Measurements from ENCODE around the gene MARVELD1. TPM values are rescaled to one million over a fixed set of nuclear protein-coding genes. Genes with fewer than 3 reads are reported as not detected.
"Not testable (repeated sequence)": the region's sequence is repeated elsewhere in the genome, so short reads cannot be mapped to it uniquely, and the experiment has no call there.

The MARVELD1 gene
- total and polyA plus RNA-seq, 2 donors, result 3.7 to 14.2 TPM

DNA sequence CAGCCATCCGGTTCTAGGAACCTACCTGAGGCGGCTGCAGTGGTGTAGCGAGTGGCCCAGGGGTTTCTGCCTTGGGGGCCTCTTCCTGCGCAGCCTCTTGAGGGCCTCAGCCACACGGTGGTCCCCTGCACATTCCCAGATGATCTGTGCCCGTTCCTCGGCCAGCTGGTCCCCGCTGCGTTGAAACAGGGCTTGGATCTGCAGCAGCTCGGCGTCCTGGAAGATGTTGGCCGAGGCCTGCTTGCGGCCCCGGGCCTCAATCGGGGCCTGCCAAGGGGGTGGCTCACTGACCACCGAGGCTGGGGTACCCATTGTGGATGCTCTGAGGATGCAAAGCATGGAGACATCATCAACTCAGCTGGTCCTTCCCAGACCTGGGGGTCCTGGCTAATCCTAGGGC lies 33.9 kb upstream of the MARVELD1 start:
- Histone ChIP-seq H3K9me3 (ENCODE audit: control insufficient read depth in 2 of 2, insufficient read depth in 1 of 2, low read length in 1 of 2) (no peaks in the 10 kb centered on the region), H3K27ac (ENCODE audit: low read depth in 1 of 2, low read length in 1 of 2) (no peak overlapping the region), H3K27me3 (ENCODE audit: control insufficient read depth in 2 of 2, insufficient read depth in 1 of 2, low read length in 1 of 2) (no peaks in the 10 kb centered on the region), H3K4me1 (ENCODE audit: control insufficient read depth in 2 of 2, insufficient read depth in 2 of 2, low read length in 2 of 2) (no peaks in the 10 kb centered on the region), H3K4me3 (ENCODE audit: low read length in 2 of 2) (no peak overlapping the region), H3K36me3 (ENCODE audit: control insufficient read depth in 2 of 2, insufficient read depth in 2 of 2, low read length in 1 of 2) (peaks cover 9 to 10% of the 10 kb centered on the region in 2 donors)
- WGBS, result 97% methylated on average over 16 of the region's 16 CpGs
- no peak for DNase-seq (ENCODE audit: low read depth in 6 of 9, low spot score in 9 of 9)

DNA sequence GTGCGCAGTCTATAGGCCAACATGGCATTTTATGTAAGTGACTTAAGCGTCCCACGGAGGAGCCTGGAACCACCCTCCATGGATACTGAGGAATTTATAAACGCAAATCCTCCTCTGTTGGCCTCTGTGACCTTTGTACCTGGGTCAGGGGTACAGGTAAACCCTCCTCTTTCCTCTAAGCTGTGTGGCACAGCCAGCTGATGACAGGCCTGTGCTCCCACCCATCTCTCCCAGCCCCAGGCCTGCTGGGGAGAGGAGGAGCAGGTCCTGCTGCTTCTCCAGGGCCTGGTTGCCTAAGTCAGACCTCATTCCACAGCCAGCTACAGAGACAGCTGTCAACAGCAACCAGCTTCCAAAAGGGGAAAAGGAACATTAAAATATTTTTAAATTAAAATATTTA lies 31.5 kb upstream of the MARVELD1 start:
- Histone ChIP-seq H3K27ac (ENCODE audit: low read depth in 1 of 2, low read length in 1 of 2) (no peak overlapping the region), H3K4me1 (ENCODE audit: control insufficient read depth in 2 of 2, insufficient read depth in 2 of 2, low read length in 2 of 2) (peaks cover 4 to 11% of the 10 kb centered on the region in 2 donors)

DNA sequence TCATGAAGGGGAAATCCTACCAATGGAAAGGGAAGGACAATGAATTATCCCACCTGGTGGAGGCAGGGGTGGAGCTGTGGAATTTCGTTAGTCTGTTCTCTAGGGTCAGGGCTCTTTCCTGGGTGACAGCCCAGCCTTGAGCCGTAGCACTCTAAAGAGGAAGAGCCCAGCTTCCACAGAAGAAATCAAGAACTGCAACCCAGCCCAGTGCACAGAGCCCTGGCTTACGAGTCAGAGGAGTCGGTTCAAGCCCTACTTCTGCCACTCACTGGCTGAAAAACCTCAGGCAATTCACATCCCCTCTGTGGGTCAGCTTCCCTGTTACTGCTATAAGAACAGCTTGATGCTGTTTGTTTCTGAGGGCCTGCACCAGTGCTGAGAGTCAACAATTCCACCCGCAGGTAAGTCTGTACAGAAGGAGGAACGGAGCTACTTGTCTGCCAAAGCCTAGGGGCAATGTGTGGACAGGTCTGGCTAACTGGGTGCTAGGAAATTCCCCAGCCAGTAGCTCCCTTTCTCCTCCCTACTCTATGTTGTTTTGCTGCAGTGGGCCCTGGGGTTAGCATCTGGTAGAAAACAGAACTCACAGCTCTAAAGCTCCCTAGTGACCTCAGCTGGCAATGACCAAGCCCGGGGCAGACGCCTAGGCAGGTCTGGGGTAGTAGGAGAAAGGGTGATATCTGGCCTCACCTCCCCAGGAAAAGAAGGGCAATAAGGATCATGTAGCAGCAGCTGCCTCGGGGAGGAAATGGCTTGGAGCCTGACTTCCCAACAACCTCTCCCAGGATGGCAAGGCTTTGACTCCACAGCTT lies 29.8 kb upstream of the MARVELD1 start:
- WGBS, result 94% methylated on average over 9 of the region's 9 CpGs
- DNase-seq (ENCODE audit: low read depth in 6 of 9, low spot score in 9 of 9), result no peak

More for the DNA sequence above, 31.5 kb upstream of the MARVELD1 start:
- DNase-seq (ENCODE audit: low read depth in 6 of 9, low spot score in 9 of 9), result no peak
- 98% methylated on average over 4 of the region's 4 CpGs for WGBS
- Histone ChIP-seq H3K27me3 (ENCODE audit: control insufficient read depth in 2 of 2, insufficient read depth in 1 of 2, low read length in 1 of 2) (peaks cover 0 to 9% of the 10 kb centered on the region in 2 donors), H3K36me3 (ENCODE audit: control insufficient read depth in 2 of 2, insufficient read depth in 2 of 2, low read length in 1 of 2) (no peaks in the 10 kb centered on the region), H3K9me3 (ENCODE audit: control insufficient read depth in 2 of 2, insufficient read depth in 1 of 2, low read length in 1 of 2) (no peaks in the 10 kb centered on the region), H3K4me3 (ENCODE audit: low read length in 2 of 2) (no peak overlapping the region)

DNA sequence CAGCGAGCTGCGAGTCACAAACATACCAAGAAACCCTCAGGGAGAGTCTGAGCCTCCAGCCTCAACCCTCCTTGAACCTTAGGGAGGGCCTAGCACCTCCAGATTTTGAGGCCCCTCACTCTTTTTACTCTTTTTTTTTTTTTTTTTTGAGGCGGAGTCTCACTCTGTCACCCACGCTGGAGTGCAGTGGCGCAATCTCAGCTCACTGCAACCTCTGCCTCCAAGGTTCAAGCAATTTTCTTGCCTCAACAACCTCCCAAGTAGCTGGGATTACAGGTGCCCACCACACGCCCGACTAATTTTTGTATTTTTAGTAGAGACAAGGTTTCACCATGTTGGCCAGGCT lies 29.2 kb upstream of the MARVELD1 start:
- peaks cover 10 to 17% of the 10 kb centered on the region in 2 donors for H3K4me1 ChIP-seq (ENCODE audit: control insufficient read depth in 2 of 2, insufficient read depth in 2 of 2, low read length in 2 of 2)
- H3K27me3 ChIP-seq (ENCODE audit: control insufficient read depth in 2 of 2, insufficient read depth in 1 of 2, low read length in 1 of 2); DNase-seq (ENCODE audit: low read depth in 6 of 9, low spot score in 9 of 9); H3K27ac ChIP-seq (ENCODE audit: low read depth in 1 of 2, low read length in 1 of 2); H3K4me3 ChIP-seq (ENCODE audit: low read length in 2 of 2); H3K9me3 ChIP-seq (ENCODE audit: control insufficient read depth in 2 of 2, insufficient read depth in 1 of 2, low read length in 1 of 2); H3K36me3 ChIP-seq (ENCODE audit: control insufficient read depth in 2 of 2, insufficient read depth in 2 of 2, low read length in 1 of 2): not testable (repeated sequence)
- 97% methylated on average over 7 of the region's 7 CpGs for WGBS

More for the DNA sequence above, 29.8 kb upstream of the MARVELD1 start:
- no peak overlapping the region for H3K4me3 ChIP-seq (ENCODE audit: low read length in 2 of 2)
- peaks cover 0 to 9% of the 10 kb centered on the region in 2 donors for H3K27me3 ChIP-seq (ENCODE audit: control insufficient read depth in 2 of 2, insufficient read depth in 1 of 2, low read length in 1 of 2)
- no peaks in the 10 kb centered on the region for H3K9me3 ChIP-seq (ENCODE audit: control insufficient read depth in 2 of 2, insufficient read depth in 1 of 2, low read length in 1 of 2)
- H3K36me3 ChIP-seq (ENCODE audit: control insufficient read depth in 2 of 2, insufficient read depth in 2 of 2, low read length in 1 of 2), result no peaks in the 10 kb centered on the region
- no peak overlapping the region for H3K27ac ChIP-seq (ENCODE audit: low read depth in 1 of 2, low read length in 1 of 2)
- H3K4me1 ChIP-seq (ENCODE audit: control insufficient read depth in 2 of 2, insufficient read depth in 2 of 2, low read length in 2 of 2), result peaks cover 10 to 17% of the 10 kb centered on the region in 2 donors

DNA sequence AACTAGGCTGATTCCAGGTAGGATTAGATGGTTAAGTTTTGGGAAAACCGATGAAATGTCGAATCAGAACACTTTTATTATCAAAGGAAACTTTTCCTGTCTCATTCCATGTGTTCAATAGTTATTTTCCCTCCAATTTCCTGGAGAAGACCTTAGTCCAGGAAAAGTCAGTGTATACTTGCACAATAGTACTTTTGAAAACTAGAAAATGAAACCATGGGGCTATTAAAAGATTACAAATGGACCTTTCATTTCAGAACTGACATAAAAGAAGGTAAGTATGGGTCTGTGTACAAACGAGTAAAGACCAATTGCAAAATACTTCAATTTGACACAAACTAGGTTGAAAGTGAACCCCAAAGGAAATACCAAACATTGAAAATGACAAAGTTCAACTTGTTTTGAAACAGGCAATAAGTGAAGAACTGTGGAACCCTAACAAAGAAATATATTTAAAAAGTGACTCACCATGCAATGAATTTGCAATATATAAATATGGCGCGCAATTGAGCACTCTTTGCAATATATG lies 28.6 kb upstream of the MARVELD1 start:
- Histone ChIP-seq H3K4me1 (ENCODE audit: control insufficient read depth in 2 of 2, insufficient read depth in 2 of 2, low read length in 2 of 2) (peaks cover 10 to 17% of the 10 kb centered on the region in 2 donors), H3K27me3 (ENCODE audit: control insufficient read depth in 2 of 2, insufficient read depth in 1 of 2, low read length in 1 of 2) (peaks cover 0 to 9% of the 10 kb centered on the region in 2 donors), H3K9me3 (ENCODE audit: control insufficient read depth in 2 of 2, insufficient read depth in 1 of 2, low read length in 1 of 2) (no peaks in the 10 kb centered on the region), H3K4me3 (ENCODE audit: low read length in 2 of 2) (no peak overlapping the region), H3K36me3 (ENCODE audit: control insufficient read depth in 2 of 2, insufficient read depth in 2 of 2, low read length in 1 of 2) (no peaks in the 10 kb centered on the region), H3K27ac (ENCODE audit: low read depth in 1 of 2, low read length in 1 of 2) (no peak overlapping the region)
- WGBS, result 90% methylated on average over 5 of the region's 5 CpGs
- DNase-seq (ENCODE audit: low read depth in 6 of 9, low spot score in 9 of 9), result no peak

DNA sequence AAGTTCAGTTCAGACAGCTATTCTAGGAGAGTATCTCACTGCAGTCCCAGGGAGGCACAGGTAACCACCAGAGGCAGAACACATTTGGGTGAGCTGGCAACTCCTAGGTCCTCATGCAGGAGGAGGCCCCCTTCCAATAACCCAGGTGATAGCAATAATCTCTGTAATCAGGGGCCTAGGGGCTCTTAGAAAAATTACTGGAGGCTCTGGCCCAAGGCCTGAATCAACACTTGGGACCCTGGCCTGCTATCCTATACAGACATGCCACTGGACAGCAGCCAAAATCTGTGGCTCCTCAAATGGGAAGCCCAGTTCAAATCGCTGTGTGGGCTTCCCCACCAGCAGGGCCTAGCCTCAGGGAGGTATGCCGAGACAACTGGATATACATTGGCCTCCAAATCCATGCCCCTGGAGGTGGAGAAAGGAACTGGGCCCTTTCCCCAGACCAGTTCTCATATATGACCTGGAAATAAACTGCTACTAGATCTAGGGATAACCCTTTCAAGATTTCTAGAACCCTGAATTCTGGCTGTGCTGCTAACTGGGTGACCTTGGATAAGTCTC lies 28.1 kb upstream of the MARVELD1 start:
- Histone ChIP-seq H3K4me3 (ENCODE audit: low read length in 2 of 2) (no peak overlapping the region), H3K4me1 (ENCODE audit: control insufficient read depth in 2 of 2, insufficient read depth in 2 of 2, low read length in 2 of 2) (peaks cover 10 to 17% of the 10 kb centered on the region in 2 donors), H3K36me3 (ENCODE audit: control insufficient read depth in 2 of 2, insufficient read depth in 2 of 2, low read length in 1 of 2) (no peaks in the 10 kb centered on the region), H3K27ac (ENCODE audit: low read depth in 1 of 2, low read length in 1 of 2) (no peak overlapping the region), H3K9me3 (ENCODE audit: control insufficient read depth in 2 of 2, insufficient read depth in 1 of 2, low read length in 1 of 2) (no peaks in the 10 kb centered on the region), H3K27me3 (ENCODE audit: control insufficient read depth in 2 of 2, insufficient read depth in 1 of 2, low read length in 1 of 2) (peaks cover 0 to 9% of the 10 kb centered on the region in 2 donors)
- DNase-seq (ENCODE audit: low read depth in 6 of 9, low spot score in 9 of 9), result no peak
- 96% methylated on average over 2 of the region's 2 CpGs for WGBS

DNA sequence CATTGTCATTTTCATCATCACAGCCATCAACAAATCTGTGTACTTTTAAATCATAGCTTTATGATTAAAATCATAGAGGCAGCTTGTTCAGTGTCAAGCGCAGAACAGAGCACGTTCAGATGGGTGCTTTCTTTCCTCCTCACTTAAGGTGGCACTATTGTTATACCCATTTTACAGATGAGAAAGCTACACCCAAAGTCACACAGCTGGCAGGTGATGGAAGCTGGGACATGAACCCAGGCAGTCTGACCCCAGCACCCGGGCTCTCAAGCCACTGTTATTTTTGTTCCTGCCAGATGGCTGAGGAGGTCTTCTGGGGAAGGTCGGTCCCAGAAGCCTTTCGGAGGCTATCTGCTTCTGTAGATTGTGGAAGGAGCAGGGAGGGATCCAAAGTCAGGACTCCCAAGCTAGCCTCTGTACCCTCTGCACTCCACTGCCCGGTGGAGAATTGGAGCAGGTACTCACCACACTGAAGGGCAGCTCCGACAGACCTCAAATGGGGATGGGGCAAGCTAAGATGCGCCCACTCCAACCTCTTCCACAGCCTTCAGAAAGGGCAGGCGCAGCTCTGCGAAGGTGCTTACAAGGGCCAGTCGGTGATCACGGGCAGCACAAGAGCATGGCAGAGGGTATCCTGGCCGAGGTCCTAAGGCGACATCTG lies 27.1 kb upstream of the MARVELD1 start:
- WGBS, result 24% methylated on average over 14 of the region's 14 CpGs
- H3K4me3 ChIP-seq (ENCODE audit: low read length in 2 of 2), result peak overlapping the region; percentile 70 to 73
- peaks cover 0 to 9% of the 10 kb centered on the region in 2 donors for H3K27me3 ChIP-seq (ENCODE audit: control insufficient read depth in 2 of 2, insufficient read depth in 1 of 2, low read length in 1 of 2)
- no peaks in the 10 kb centered on the region for H3K9me3 ChIP-seq (ENCODE audit: control insufficient read depth in 2 of 2, insufficient read depth in 1 of 2, low read length in 1 of 2)
- peaks cover 10 to 17% of the 10 kb centered on the region in 2 donors for H3K4me1 ChIP-seq (ENCODE audit: control insufficient read depth in 2 of 2, insufficient read depth in 2 of 2, low read length in 2 of 2)
- peak overlapping the region in 1 of 2 donors; percentile 87 for H3K27ac ChIP-seq (ENCODE audit: low read depth in 1 of 2, low read length in 1 of 2)
- H3K36me3 ChIP-seq (ENCODE audit: control insufficient read depth in 2 of 2, insufficient read depth in 2 of 2, low read length in 1 of 2), result no peaks in the 10 kb centered on the region
- no peak for DNase-seq (ENCODE audit: low read depth in 6 of 9, low spot score in 9 of 9)

DNA sequence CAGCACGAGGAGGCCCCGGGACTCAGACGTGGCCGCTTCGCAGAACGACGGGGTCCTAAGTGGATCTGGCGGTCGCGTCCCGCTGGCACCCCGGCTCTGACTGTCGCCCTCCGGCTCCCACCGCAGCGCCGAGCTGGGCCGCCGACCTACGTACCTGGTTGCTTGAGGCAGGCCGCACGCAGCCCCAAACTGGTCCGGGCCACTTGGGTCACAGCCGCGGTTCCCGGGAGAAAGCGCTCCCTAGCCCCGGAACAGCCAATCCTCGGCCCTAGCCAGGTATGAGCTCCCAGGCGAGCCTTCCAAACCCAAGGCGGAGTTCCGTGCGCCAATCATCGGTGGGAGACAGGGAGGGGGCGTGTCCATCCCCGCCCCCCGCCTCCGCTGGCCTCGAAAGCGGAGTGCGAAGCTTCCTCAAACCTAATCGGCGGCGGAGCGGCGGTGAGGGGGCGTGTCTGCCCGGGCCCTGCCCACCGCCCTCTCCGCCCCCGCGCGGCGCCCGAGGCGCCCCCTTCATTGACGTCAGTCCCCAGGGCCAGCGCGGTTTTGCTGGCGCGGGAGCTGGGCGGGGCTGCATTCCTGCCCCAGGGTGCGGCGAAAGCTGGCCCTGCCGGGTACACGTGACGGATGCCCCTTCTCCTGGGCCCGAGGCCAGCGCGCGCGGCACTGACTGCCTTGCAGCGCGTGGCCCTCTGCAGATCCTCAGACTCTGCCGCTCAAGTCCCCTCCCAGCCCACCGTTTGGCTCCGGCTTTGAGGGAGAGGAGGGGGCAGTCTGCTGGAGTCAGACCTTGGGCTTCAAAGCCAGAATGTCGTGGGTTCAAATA lies 26.4 kb upstream of the MARVELD1 start, which contains the start of gene AVPI1:
Gene AVPI1, minus strand, starts transcription at position 280 of the 823 bp plus-strand sequence. CDS start 7,336 bp downstream, outside the sequence.
- Histone ChIP-seq H3K27ac (ENCODE audit: low read depth in 1 of 2, low read length in 1 of 2) (peak within 1 kb of the TSS; percentile 15 to 87), H3K4me3 (ENCODE audit: low read length in 2 of 2) (peak within 1 kb of the TSS; percentile 70 to 73), H3K4me1 (ENCODE audit: control insufficient read depth in 2 of 2, insufficient read depth in 2 of 2, low read length in 2 of 2) (peaks cover 10 to 17% of the 10 kb centered on the region in 2 donors), H3K36me3 (ENCODE audit: control insufficient read depth in 2 of 2, insufficient read depth in 2 of 2, low read length in 1 of 2) (no peaks in the 10 kb centered on the region), H3K27me3 (ENCODE audit: control insufficient read depth in 2 of 2, insufficient read depth in 1 of 2, low read length in 1 of 2) (peaks cover 0 to 9% of the 10 kb centered on the region in 2 donors), H3K9me3 (ENCODE audit: control insufficient read depth in 2 of 2, insufficient read depth in 1 of 2, low read length in 1 of 2) (no peaks in the 10 kb centered on the region)
- peak; percentile 76 to 96 (median 90) for DNase-seq (ENCODE audit: low read depth in 6 of 9, low spot score in 9 of 9)
- under 1% methylated on average over 78 of the region's 78 CpGs for WGBS

Data from thymus (tissue), 11 donors.